ENCODE data around the gene FOXK2. TPM values are rescaled to one million over a fixed set of nuclear protein-coding genes. Genes with fewer than 3 reads are reported as not detected.

The FOXK2 gene
- total and polyA plus RNA-seq, 8 donors, result 17.7 to 27.9 (median 19.8) TPM

DNA sequence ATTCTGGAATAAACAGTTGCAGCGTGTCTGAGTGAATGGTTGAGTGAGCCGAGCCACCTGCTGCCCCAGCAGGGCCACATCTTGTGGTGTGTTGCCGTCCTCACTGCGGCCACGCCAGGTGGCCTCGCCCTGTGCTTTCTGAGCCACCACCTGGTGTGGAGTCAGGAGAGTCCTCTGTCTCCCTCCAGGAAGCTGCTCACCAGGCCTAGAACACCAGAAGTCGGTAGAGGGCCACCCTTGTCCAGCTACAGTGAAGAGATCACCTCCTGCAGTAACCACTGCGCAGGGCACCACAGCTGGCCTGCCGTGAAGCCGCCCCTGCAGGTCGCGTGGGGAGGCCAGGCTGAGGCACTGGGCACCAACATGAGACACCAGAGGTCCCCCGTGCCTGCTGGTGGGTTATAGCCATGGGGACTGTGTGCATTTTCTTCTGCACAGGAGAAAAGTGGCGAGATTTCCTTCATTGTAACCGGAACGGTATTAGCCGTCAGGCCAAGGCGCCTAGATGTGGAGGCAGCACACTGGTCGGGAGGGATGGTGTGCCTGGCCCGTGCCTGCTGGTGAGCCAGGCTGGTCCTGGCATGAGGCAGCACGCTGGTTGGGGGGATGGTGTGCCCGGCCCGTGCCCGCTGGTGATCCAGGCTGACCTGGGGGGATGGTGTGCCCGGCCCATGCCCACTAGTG, 28.9 kb upstream of the FOXK2 start:
- peaks cover 0 to 13% (median 10%) of the 10 kb centered on the region in 3 donors for H3K36me3 ChIP-seq
- WGBS, 2 donors, result 84 to 87% methylated on average over 25 of the region's 25 CpGs
- H3K27me3 ChIP-seq, result no peaks in the 10 kb centered on the region
- FAIRE-seq (no peak), ATAC-seq (no peak), DNase-seq (peak in 1 of 6 donors; percentile 63)
- H3K9me3 ChIP-seq, result no peaks in the 10 kb centered on the region
- no peak overlapping the region for H3K27ac ChIP-seq
- TF ChIP-seq CTCF (IDR thresholded peaks at IDR 0.05), result no peak
- no peak overlapping the region for H3K4me3 ChIP-seq
- H3K4me1 ChIP-seq, result no peaks in the 10 kb centered on the region
- intact Hi-C loops (cut with DNase I), result loop anchor here in 1 of 3 donors (10.0 kb wide), 1 partner anchor 136 kb away; the partner anchor contains the start of gene TEX19

DNA sequence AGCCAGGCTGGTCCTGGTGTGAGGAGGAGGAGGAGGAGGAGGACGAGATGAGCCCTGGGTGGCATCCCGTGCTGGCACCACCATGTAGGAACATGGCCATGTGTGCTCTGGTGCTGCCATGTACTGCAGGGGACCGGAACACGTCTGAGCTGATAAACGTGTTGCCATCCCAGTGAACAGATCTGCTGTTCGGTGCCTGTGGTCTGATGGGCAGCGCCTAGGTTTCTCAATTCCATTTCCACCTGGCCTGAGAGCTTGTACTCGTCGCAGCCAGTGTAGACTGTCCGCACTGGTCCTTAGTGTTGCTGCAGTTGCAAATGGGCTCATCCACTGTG, 28.4 kb upstream of the FOXK2 start:
- WGBS, 2 donors, result 85 to 91% methylated on average over 10 of the region's 10 CpGs
- intact Hi-C loops (cut with DNase I), result loop anchor here in 1 of 3 donors (10.0 kb wide), 1 partner anchor 136 kb away; the partner anchor contains the start of gene TEX19
- DNase-seq (no peak), ATAC-seq (no peak), FAIRE-seq (no peak)
- Histone ChIP-seq H3K27ac (no peak overlapping the region), H3K4me1 (no peaks in the 10 kb centered on the region), H3K9me3 (no peaks in the 10 kb centered on the region), H3K4me3 (no peak overlapping the region), H3K36me3 (peaks cover 0 to 9% (median 8%) of the 10 kb centered on the region in 3 donors), H3K27me3 (no peaks in the 10 kb centered on the region)
- TF ChIP-seq CTCF (IDR thresholded peaks at IDR 0.05), result no peak

GRCh38 chr17:82491533-82491932, 28.0 kb upstream of the FOXK2 start:
- Histone ChIP-seq H3K4me3 (no peak overlapping the region), H3K27ac (no peak overlapping the region), H3K9me3 (no peaks in the 10 kb centered on the region), H3K27me3 (no peaks in the 10 kb centered on the region), H3K36me3 (peaks cover 0 to 5% (median 4%) of the 10 kb centered on the region in 3 donors), H3K4me1 (peaks cover 0 to under 1% (median 0%) of the 10 kb centered on the region in 3 donors)
- no peak for ATAC-seq
- no peak for FAIRE-seq
- TF ChIP-seq CTCF (IDR thresholded peaks at IDR 0.05), result no peak
- peak in 1 of 6 donors; percentile 41 for DNase-seq
- 83% methylated on average over 15 of the region's 15 CpGs for WGBS, 2 donors
- intact Hi-C loops (cut with DNase I), result loop anchor here in 1 of 3 donors (10.0 kb wide), 1 partner anchor 137 kb away; the partner anchor contains the start of gene TEX19

- Histone ChIP-seq H3K27ac (no peak overlapping the region), H3K36me3 (no peaks in the 10 kb centered on the region), H3K4me1 (peaks cover 0 to 3% (median 0%) of the 10 kb centered on the region in 3 donors), H3K9me3 (no peaks in the 10 kb centered on the region), H3K27me3 (no peaks in the 10 kb centered on the region), H3K4me3 (no peak overlapping the region)
- ATAC-seq (no peak), DNase-seq (peak in 1 of 6 donors; percentile 23), FAIRE-seq (no peak)
- TF ChIP-seq CTCF (IDR thresholded peaks at IDR 0.05), result no peak
- intact Hi-C loops (cut with DNase I), result loop anchor here in 1 of 3 donors (10.0 kb wide), 1 partner anchor 138 kb away; the partner anchor contains the start of gene TEX19
- WGBS, 2 donors, result 76 to 82% methylated on average over 13 of the region's 13 CpGs
These were observed 26.8 kb upstream of the FOXK2 start for GRCh38 chr17:82492643-82493225.
